ENCODE results near the gene CERKL.

CERKL gene

DNA sequence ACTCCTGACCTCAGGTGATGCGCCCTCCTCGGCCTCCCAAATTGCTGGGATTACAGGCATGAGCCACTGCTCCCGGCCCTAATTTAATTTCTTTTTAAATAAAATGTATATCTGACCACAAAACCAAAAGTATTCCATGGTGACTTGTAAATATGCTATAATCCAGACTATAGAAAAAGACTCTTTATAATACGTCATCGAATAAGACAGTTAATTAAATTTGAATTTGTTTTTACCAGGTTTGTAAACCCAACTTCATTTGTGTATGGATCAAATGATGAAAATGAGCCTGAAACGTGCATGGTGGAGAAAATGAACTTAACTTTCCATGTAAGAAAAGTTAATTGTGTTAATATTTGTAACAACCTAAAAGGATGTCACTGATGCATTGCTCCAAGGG is 129.8 kb downstream of the CERKL start:
- H3K4me3 ChIP-seq (replicated peaks; ENCODE audit: low read depth, low read length): no peak overlapping the region
- no peak for DNase-seq (ENCODE audit: low read depth)
- TF ChIP-seq, protein P1, sequence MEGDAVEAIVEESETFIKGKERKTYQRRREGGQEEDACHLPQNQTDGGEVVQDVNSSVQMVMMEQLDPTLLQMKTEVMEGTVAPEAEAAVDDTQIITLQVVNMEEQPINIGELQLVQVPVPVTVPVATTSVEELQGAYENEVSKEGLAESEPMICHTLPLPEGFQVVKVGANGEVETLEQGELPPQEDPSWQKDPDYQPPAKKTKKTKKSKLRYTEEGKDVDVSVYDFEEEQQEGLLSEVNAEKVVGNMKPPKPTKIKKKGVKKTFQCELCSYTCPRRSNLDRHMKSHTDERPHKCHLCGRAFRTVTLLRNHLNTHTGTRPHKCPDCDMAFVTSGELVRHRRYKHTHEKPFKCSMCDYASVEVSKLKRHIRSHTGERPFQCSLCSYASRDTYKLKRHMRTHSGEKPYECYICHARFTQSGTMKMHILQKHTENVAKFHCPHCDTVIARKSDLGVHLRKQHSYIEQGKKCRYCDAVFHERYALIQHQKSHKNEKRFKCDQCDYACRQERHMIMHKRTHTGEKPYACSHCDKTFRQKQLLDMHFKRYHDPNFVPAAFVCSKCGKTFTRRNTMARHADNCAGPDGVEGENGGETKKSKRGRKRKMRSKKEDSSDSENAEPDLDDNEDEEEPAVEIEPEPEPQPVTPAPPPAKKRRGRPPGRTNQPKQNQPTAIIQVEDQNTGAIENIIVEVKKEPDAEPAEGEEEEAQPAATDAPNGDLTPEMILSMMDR (IDR thresholded peaks at IDR 0.05; ENCODE audit: low read length, missing control alignments): no peak

DNA sequence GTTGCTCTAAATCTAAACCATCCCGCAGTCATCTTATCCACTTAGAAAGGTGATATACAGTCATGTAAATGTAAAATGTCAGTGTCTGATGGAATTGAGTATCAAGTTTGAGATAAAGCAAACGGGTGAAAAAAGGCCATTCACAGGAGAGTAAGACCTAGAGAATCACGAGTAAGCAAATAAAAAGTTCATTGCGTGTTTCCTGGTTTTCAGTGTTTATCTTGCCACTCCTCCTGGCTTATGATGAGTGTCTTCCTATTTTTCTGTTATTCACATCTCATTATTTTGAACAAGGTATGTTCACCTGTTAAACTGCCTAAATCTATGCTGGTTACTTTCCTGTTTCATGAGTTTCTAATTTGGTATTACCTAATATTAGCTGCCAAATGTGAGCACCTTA is 130.9 kb downstream of the CERKL start:
- TF ChIP-seq, protein P1 (IDR thresholded peaks at IDR 0.05; ENCODE audit: low read length, missing control alignments): no peak
- H3K4me3 ChIP-seq (replicated peaks; ENCODE audit: low read depth, low read length): no peak overlapping the region
- DNase-seq (ENCODE audit: low read depth): no peak

DNA sequence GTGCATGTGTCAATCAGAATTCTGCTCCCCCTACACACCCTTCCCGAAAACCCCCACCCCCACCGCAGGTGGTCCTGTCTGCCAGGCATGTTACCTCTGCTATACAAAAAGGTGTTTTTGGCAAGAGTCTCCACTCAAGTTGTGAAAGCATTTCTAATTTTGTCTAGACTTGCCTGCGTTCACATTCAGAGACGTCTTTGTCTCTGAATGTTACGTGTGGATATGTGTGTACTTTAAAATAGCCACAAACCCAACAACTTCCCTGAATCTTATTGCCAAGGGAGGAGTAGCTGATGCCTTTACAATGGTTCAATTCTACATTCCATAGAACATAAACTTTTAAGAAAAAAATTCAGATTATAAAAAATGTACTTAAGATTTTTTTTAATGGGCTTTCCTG is 133.1 kb downstream of the CERKL start:
- TF ChIP-seq, protein P1 (IDR thresholded peaks at IDR 0.05; ENCODE audit: low read length, missing control alignments): no peak
- no peak overlapping the region for H3K4me3 ChIP-seq (replicated peaks; ENCODE audit: low read depth, low read length)
- DNase-seq (ENCODE audit: low read depth): no peak

DNA sequence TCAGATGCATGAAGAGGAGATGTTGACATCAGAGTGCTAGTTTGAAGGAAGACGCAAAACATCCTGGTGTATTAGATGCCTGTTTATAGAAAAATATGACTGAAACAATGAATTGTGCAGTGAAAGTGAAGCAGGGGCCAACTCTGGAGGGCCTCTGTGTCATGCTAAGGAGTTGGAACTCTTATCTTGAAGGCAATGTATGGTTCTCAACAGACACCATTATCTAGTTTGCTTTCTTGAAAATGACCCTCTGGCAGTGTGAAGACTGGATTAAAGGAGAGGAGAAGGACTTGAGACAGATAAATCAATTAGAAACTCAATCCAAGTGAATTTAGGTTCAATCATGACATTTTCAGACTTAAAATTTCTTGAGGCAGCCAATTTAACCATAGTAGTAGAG is 136.7 kb downstream of the CERKL start:
- TF ChIP-seq, protein P1 (IDR thresholded peaks at IDR 0.05; ENCODE audit: low read length, missing control alignments): no peak
- no peak overlapping the region for H3K4me3 ChIP-seq (replicated peaks; ENCODE audit: low read depth, low read length)

DNA sequence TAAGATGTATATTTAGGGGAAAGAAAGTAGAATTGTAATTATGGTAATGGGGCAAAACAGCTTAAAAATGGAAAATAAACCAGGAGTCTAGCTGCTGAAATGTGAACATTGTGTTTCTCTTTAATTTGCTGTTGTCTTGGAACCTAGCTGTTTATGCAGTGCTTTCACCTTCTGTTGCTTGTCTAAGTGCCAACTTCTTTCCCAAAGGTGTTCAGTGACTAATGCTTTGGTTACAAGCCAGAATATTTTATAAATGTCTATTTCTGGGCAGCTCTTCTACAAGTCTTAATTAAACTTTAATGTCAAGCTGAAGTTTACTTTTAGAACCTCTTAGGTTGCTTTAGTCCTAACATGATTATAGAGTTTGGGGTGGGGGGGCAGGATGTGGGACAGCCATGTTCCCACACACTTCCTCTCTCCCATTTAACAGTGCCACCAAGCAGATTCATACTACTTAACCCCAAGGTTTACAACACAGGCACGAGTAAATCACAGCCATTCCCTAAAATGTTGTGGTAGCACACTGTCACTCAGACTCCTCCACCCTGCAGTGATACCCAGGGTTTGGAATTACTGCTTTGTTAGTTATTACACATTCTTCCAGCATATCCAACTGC is 139.1 kb downstream of the CERKL start:
- DNase-seq (ENCODE audit: low read depth): peak; percentile 3
- no peak overlapping the region for H3K4me3 ChIP-seq (replicated peaks; ENCODE audit: low read depth, low read length)
- TF ChIP-seq, protein P1 (IDR thresholded peaks at IDR 0.05; ENCODE audit: low read length, missing control alignments): no peak

More for the DNA sequence above, 136.7 kb downstream of the CERKL start:
- DNase-seq (ENCODE audit: low read depth): no peak

DNA sequence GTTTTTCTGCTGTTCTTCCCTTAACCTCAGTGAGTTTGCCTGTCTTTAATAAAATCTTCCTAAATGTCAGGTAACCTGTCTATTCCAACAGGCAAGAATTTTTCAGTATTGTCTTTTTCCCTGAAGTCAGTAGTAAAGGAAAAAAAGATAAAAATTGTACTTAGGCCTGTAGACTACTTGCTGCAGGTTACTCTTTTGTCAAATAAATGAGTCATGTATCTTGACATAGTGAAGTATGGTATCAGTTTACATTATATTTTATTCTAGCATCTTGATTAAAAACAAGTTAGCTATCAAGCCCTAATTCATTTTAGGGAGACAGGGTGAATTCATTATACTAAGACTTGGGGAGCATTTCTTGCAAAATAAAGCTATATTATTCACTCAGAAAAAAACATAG is 139.9 kb downstream of the CERKL start:
- TF ChIP-seq, protein P1 (IDR thresholded peaks at IDR 0.05; ENCODE audit: low read length, missing control alignments): no peak
- no peak for DNase-seq (ENCODE audit: low read depth)
- no peak overlapping the region for H3K4me3 ChIP-seq (replicated peaks; ENCODE audit: low read depth, low read length)

DNA sequence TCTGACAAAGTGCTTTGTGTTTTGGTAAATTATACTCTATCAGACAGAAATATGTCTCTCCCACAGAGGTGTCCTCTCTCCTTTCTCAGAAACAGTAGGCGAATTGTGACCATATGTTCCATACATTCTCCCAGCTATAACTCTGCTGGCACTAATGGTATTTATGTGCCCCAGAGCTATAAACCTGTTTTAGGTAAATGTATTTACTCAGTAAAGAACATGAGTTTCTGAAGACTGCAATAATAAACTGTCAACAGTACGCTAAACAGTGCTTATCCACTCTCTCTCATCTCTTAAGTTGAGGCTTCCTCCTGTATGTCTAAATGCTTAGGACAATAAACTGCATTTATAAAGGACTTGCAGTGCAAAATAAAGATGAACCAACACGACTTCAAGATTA is 141.2 kb downstream of the CERKL start:
- TF ChIP-seq, protein P1 (IDR thresholded peaks at IDR 0.05; ENCODE audit: low read length, missing control alignments): no peak
- no peak for DNase-seq (ENCODE audit: low read depth)
- H3K4me3 ChIP-seq (replicated peaks; ENCODE audit: low read depth, low read length): no peak overlapping the region
